Ramos (cell line): ENCODE data around the gene CMIP.

Experiments
- in situ Hi-C: fragments of 300-500 bp; cut with MboI; formaldehyde crosslinking; loops from one replicate; pipeline ENCODE4 v1.14.3; 2022; ENCODE audit warnings: low sequenced_read_pairs; ENCODE audit not compliant: unreplicated experiment

The CMIP gene

DNA sequence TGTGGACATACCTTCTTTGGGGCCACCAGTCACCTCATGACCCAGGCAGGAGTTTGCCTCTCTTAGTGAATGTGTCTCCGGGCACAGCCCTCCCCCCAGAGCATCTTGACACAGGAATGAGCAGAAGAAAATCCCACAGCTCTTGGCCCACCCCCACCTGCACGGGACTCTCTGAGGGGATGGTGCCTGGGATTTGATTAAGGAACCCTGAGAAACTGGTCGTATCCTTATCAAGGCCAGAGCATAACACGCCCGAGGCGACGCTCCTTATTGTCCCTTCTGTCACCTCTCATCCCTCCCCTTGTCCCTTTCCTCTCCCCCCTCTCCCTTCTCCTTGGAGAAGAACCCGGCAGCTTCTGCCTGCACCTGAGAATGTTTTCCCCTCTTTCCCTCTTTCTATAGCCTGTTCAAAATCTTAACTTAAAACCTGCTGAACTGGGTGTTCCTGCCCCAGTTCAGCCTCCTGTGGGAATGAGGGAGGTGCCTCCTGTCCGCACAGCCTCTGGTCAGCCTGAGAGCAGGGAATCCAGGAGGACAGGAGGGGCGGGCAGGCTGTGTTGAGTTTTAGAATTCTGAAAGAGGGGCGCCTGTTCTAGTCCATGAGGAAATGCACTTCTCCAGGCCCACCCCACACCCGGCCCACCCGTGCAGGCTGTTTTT lies 193.8 kb downstream of the CMIP start:
- in situ Hi-C loops: no loop called here

DNA sequence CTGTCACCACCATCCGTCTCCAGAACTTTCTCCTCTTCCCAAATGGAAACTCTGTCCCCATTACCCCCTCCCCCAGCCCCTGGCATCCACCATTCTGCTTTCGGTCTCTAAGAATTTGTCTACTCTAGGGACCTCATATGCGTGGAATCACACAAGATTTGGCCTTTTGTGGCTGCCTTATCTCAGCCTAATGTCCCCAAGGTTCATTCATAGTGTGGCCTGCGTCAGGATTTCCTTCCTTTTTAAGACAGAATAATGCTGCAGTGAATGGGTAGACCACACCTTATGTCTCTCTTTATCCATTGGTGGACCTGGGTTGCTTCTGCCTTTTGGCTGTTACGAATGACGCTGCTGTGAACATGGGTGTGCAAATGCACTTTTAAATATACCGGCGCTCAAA lies 194.7 kb downstream of the CMIP start:
- in situ Hi-C loops: no loop called here

GRCh38 chr16:81639931-81640680 lies 195.5 kb downstream of the CMIP start:
- in situ Hi-C loops: no loop called here

DNA sequence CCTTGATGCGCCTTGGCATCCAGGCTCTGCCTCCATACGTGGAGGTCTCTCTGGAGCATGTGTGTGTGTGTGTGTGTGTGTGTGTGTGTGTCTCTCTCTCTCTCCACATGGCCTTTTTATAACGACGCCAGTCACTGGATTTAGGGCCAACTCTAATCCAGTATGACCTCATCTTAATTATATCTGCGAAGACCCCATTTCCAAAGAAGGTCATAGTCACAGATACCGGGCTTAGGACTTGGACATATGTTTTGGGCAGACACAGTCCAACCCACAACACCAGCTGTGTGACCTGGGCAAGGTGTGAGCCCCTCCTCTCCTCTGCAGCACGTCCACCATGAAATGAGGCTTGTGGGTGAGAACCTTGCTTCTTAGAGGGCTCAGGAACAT lies 196.1 kb downstream of the CMIP start:
- in situ Hi-C loops: no loop called here

- in situ Hi-C loops: no loop called here
Observed at GRCh38 chr16:81641395-81642106, 196.9 kb downstream of the CMIP start.

DNA sequence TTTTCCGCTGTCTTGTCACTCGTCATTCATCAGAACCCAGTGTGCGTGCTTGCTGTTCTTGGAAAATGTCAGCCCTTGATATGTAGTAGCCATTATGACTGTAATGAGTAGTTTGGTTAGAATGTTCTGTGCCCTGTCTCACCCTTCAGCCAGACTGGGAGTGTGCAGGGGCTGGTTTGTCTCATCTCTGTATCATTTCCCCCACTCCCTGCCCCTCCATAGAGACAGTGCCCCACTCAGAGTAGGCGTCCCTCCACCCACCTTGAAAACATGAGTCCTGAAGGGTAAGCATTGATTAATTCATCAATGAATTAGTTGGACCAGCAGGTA lies 197.5 kb downstream of the CMIP start:
- in situ Hi-C loops: no loop called here

DNA sequence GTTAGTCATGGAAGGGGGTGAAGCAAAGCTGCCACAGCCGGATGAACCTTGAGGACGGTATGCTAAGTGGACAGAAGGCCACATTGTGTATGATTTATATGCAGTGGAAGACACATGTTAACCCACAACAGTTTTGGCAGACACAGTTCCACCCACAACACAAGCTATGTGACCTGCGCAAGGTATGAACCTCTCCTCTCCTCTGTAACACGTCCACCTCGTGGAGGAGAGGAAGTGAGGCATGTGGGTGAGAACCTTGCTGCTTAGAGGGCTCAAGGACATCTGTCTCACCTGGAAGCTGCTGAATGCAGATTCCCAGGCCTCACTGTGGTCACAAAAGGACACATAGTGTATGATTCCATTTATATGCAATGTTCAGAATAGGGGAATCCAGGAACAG lies 198.3 kb downstream of the CMIP start:
- in situ Hi-C loops: no loop called here

DNA sequence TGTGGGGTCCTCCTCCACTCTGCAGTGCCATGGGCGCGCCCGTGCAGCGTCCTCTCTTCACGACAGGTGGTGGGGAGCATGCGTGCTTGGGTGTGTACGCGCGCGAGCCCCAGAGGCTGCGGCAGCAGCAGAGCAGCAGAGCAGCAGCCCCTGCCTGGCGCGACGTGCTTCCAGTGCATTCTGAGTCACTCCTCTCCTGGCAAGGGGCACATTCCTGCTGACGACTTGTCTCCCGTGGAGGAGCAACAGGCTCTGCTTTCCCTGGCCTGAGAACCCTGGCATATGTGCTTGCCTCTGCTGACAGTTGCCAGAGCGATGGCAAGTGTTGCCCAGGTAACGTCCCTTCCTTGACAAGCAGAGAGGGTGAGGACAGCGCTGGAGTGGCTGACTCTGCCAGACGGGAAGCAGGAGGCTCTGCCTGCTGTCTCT lies 200.7 kb downstream of the CMIP start:
- in situ Hi-C loops: no loop called here

- in situ Hi-C loops: no loop called here
Observed at GRCh38 chr16:81645925-81646324, 201.3 kb downstream of the CMIP start.

- in situ Hi-C loops: no loop called here
Observed at GRCh38 chr16:81646561-81646960, 202.0 kb downstream of the CMIP start.

- in situ Hi-C loops: no loop called here
Observed at GRCh38 chr16:81647527-81647926, 202.9 kb downstream of the CMIP start.

- in situ Hi-C loops: no loop called here
Observed at GRCh38 chr16:81649561-81650184, 205.1 kb downstream of the CMIP start.

- in situ Hi-C loops: no loop called here
Observed at GRCh38 chr16:81650281-81650680, 205.7 kb downstream of the CMIP start.

- in situ Hi-C loops: no loop called here
Observed at GRCh38 chr16:81650982-81651562, 206.5 kb downstream of the CMIP start.

- in situ Hi-C loops: no loop called here
Observed at GRCh38 chr16:81651758-81652718, 207.4 kb downstream of the CMIP start.

- in situ Hi-C loops: no loop called here
Observed at GRCh38 chr16:81652798-81653505, 208.3 kb downstream of the CMIP start.

- in situ Hi-C loops: no loop called here
Observed at GRCh38 chr16:81654346-81654745, 209.7 kb downstream of the CMIP start.

GRCh38 chr16:81655469-81656162 lies 211.0 kb downstream of the CMIP start:
- in situ Hi-C loops: no loop called here
